SK-N-SH (cell line): Measurements from ENCODE around the gene STAM2.
"Not testable (repeated sequence)": the region's sequence is repeated elsewhere in the genome, so short reads cannot be mapped to it uniquely, and the experiment has no call there.

Source experiments
- CTCF ChIP-seq: fragments of 200-600 bp; sonication (generic); IDR thresholded peaks from 2 replicates; pipeline ENCODE4 v1.6.1; 2017; ENCODE audit warnings: antibody characterized with exemption, mild to moderate bottlenecking, moderate library complexity
- POLR2AphosphoS5 ChIP-seq: IDR thresholded peaks from 2 replicates; pipeline ENCODE4 v1.6.1; 2012; ENCODE audit warnings: low read depth, low read length
- RFX5 ChIP-seq: IDR thresholded peaks from 2 replicates; pipeline ENCODE4 v1.6.1; 2012; ENCODE audit warnings: mild to moderate bottlenecking, improper control_type of control experiment, low read length

GRCh38 chr2:152107140-152107539 is 68.4 kb downstream of the STAM2 start:
- TF ChIP-seq RFX5, POLR2AphosphoS5, CTCF: not testable (repeated sequence)
